SKM-1 treated with dmso at 0.1 percent for 144 hours (cell line): ENCODE results near the gene CD46.
A peak's percentile ranks its signal among the peaks of the same experiment; 100 is the strongest.
"Not testable (repeated sequence)": the region's sequence is repeated elsewhere in the genome, so short reads cannot be mapped to it uniquely, and the experiment has no call there.

ENCODE experiments used
- DNase-seq: peaks from one replicate; lab custom pipeline; 2025; ENCODE audit not compliant: unreplicated experiment; lab: John Stamatoyannopoulos, UW

The CD46 gene

GRCh38 chr1:207750631-207751305 lies 1.1 kb upstream of the CD46 start:
- DNase-seq, result no peak

GRCh38 chr1:207751463-207751789 lies 428 bp upstream of the CD46 start:
- not testable (repeated sequence) for DNase-seq

- no peak for DNase-seq
These were observed 673 bp downstream of the CD46 start for GRCh38 chr1:207752456-207752998.

GRCh38 chr1:207753611-207754010 lies 1.8 kb downstream of the CD46 start:
- no peak for DNase-seq

- no peak for DNase-seq
These were observed 2.2 kb downstream of the CD46 start for GRCh38 chr1:207754011-207754410.

- peak; percentile 75 for DNase-seq
These were observed 3.3 kb downstream of the CD46 start for GRCh38 chr1:207754974-207755700.

- no peak for DNase-seq
These were observed 4.2 kb downstream of the CD46 start for GRCh38 chr1:207755846-207756693.

GRCh38 chr1:207762622-207763021 lies 10.8 kb downstream of the CD46 start:
- no peak for DNase-seq

- DNase-seq, result no peak
These were observed 11.2 kb downstream of the CD46 start for GRCh38 chr1:207763091-207763490.

- no peak for DNase-seq
These were observed 12.1 kb downstream of the CD46 start for GRCh38 chr1:207763972-207764371.

- no peak for DNase-seq
These were observed 14.7 kb downstream of the CD46 start for GRCh38 chr1:207766569-207766968.

- not testable (repeated sequence) for DNase-seq
These were observed 18.7 kb downstream of the CD46 start for GRCh38 chr1:207770514-207770913.

- DNase-seq, result not testable (repeated sequence)
These were observed 24.2 kb downstream of the CD46 start for GRCh38 chr1:207776045-207776444.

GRCh38 chr1:207777412-207777811 lies 25.6 kb downstream of the CD46 start:
- not testable (repeated sequence) for DNase-seq

GRCh38 chr1:207779008-207779407 lies 27.2 kb downstream of the CD46 start:
- DNase-seq, result no peak

GRCh38 chr1:207781312-207781711 lies 29.5 kb downstream of the CD46 start:
- no peak for DNase-seq

GRCh38 chr1:207787776-207788175 lies 35.9 kb downstream of the CD46 start:
- DNase-seq, result no peak

GRCh38 chr1:207789386-207789785 lies 37.5 kb downstream of the CD46 start:
- no peak for DNase-seq

- no peak for DNase-seq
These were observed 38.2 kb downstream of the CD46 start for GRCh38 chr1:207789792-207790787.

- no peak for DNase-seq
These were observed 39.4 kb downstream of the CD46 start for GRCh38 chr1:207791290-207791689.
